HepG2 (cell line): ENCODE data around the gene HENMT1. TPM values are rescaled to one million over a fixed set of nuclear protein-coding genes. Genes with fewer than 3 reads are reported as not detected.

Experiments
- ATAC-seq: fragments of 200-7000 bp; cut with Tn5 transposase; 3 replicates; pipeline ENCODE4 v1.9.1; 2020; ENCODE audit warnings: mild to moderate bottlenecking, moderate library complexity
- BruUV-seq: library from RNA; stranded (reverse); fragments of 400-500 nt; replicated peaks from 2 replicates; lab custom pipeline; 2021; lab: Mats Ljungman, UMichigan
- CTCF ChIA-PET: fragments of 300-600 bp; formaldehyde crosslinking; extraction: SDS; loops from one replicate; lab custom pipeline; 2021; ENCODE audit warnings: low total read pairs, inconsistent platforms, low intra/inter-chr PET ratio; lab: Yijun Ruan, JAX
- POLR2A ChIA-PET: fragments of 350-600 bp; sonication (Branson Sonifier 250); formaldehyde crosslinking; loops from one replicate; lab custom pipeline; 2020; ENCODE audit warnings: antibody characterized with exemption, inconsistent platforms; lab: Yijun Ruan, JAX
- DNase-seq: peaks from one replicate; pipeline ENCODE4 v3.0.0-alpha.2; 2015; ENCODE audit warnings: low spot score
- FAIRE-seq: peaks from 3 replicates; lab custom pipeline; 2011; peaks lifted over from hg19 to GRCh38; lab: Jason Lieb, UNC
- H2AFZ ChIP-seq: one replicate; pipeline ENCODE4 v1.6.1; 2011; ENCODE audit warnings: low read length, inconsistent platforms
- H3K27ac ChIP-seq: fragments of 300-600 bp; 3 replicates; pipeline ENCODE4 v1.8.0; 2011; ENCODE audit warnings: mixed run types, mild to moderate bottlenecking, mixed read lengths, low read length, inconsistent platforms; ENCODE audit not compliant: insufficient read depth; ENCODE audit errors: extremely low read length
- H3K27me3 ChIP-seq, 2 experiments: fragments of 200-600 bp in 1 of 2; 2 replicates in 1 of 2; 3 replicates in 1 of 2; pipeline versions ENCODE4 v1.6.0 to v1.8.0; 2011; ENCODE audit warnings: low read length in 2 of 2, mild to moderate bottlenecking in 2 of 2, moderate library complexity in 2 of 2, inconsistent platforms in 1 of 2; ENCODE audit not compliant: insufficient read depth in 2 of 2, control insufficient read depth in 1 of 2
- H3K36me3 ChIP-seq, 2 experiments: fragments of 200-600 bp in 1 of 2; replicated peaks in 1 of 2; 2 replicates in 1 of 2; 3 replicates in 1 of 2; pipeline versions ENCODE4 v1.5.1 to v1.8.0; 2011; ENCODE audit warnings: low read length in 2 of 2, inconsistent platforms in 1 of 2; ENCODE audit not compliant: insufficient read depth in 2 of 2, control insufficient read depth in 1 of 2
- H3K4me1 ChIP-seq: 2 replicates; pipeline ENCODE4 v1.5.1; 2012; ENCODE audit warnings: low read length, inconsistent platforms; ENCODE audit not compliant: insufficient read depth
- H3K4me2 ChIP-seq: 2 replicates; pipeline ENCODE4 v1.6.0; 2011; ENCODE audit warnings: low read depth, low read length, inconsistent platforms
- H3K4me3 ChIP-seq, 3 experiments: fragments of 200-600 bp in 1 of 3; sonication (generic), shearing (Covaris generic) in 1 of 3; replicated peaks in 1 of 3; 2 replicates each; pipeline ENCODE4 v1.5.1; 2011 to 2016; ENCODE audit warnings: low read length in 3 of 3, inconsistent platforms in 2 of 3, low read depth in 2 of 3, mild to moderate bottlenecking in 2 of 3, control low read depth in 1 of 3, mixed read lengths in 1 of 3; ENCODE audit not compliant: insufficient read depth in 1 of 3
- H3K79me2 ChIP-seq: one replicate; pipeline ENCODE4 v1.6.1; 2011; ENCODE audit warnings: low read length, inconsistent platforms; ENCODE audit not compliant: insufficient read depth
- H3K9ac ChIP-seq: 2 replicates; pipeline ENCODE4 v1.6.0; 2011; ENCODE audit warnings: mild to moderate bottlenecking, low read depth, low read length, inconsistent platforms; ENCODE audit not compliant: insufficient read depth
- H3K9me3 ChIP-seq: 2 replicates; pipeline ENCODE4 v1.5.1; 2012; ENCODE audit warnings: mild to moderate bottlenecking, low read length
- H4K20me1 ChIP-seq: 2 replicates; pipeline ENCODE4 v1.6.0; 2011; ENCODE audit warnings: inconsistent platforms, mild to moderate bottlenecking, low read length, moderate library complexity; ENCODE audit not compliant: insufficient read depth
- BORCS8-MEF2B ChIP-seq: sonication (generic); formaldehyde crosslinking; IDR thresholded peaks from 2 replicates; pipeline ENCODE4 v1.8.0; 2022; ENCODE audit warnings: mild to moderate bottlenecking, missing genetic modification reagents
- FOXA3 ChIP-seq: IDR thresholded peaks from 2 replicates; pipeline ENCODE4 v1.6.1; 2016; ENCODE audit warnings: missing genetic modification reagents, missing compliant biosample characterization
- SMAD9 ChIP-seq: sonication (generic); formaldehyde crosslinking; IDR thresholded peaks from 2 replicates; pipeline ENCODE4 v1.5.1; 2020; ENCODE audit warnings: mild to moderate bottlenecking, missing genetic modification reagents
- SRY ChIP-seq: sonication (generic); formaldehyde crosslinking; IDR thresholded peaks from 2 replicates; pipeline ENCODE4 v1.8.0; 2022; ENCODE audit warnings: mild to moderate bottlenecking, missing genetic modification reagents
- U2AF1 ChIP-seq: fragments of 200-400 bp; formaldehyde crosslinking; optimal IDR thresholded peaks from 2 replicates; pipeline ENCODE3; 2017; ENCODE audit warnings: mild to moderate bottlenecking, low read depth, low read length
- ZNF24 ChIP-seq: fragments of 450-650 bp; IDR thresholded peaks from 2 replicates; pipeline ENCODE4 v1.6.1; 2017; ENCODE audit warnings: antibody characterized with exemption, mild to moderate bottlenecking
- ZNF253 ChIP-seq: sonication (generic); formaldehyde crosslinking; IDR thresholded peaks from 2 replicates; pipeline ENCODE4 v1.8.0; 2022; ENCODE audit warnings: mild to moderate bottlenecking, missing genetic modification reagents, borderline replicate concordance
- ZNF496 ChIP-seq: sonication (generic); formaldehyde crosslinking; IDR thresholded peaks from 2 replicates; pipeline ENCODE4 v1.8.1; 2023; ENCODE audit warnings: mild to moderate bottlenecking, moderate library complexity, missing genetic modification reagents; ENCODE audit not compliant: insufficient replicate concordance
- ZNF563 ChIP-seq: sonication (generic); formaldehyde crosslinking; IDR thresholded peaks from 2 replicates; pipeline ENCODE4 v1.8.0; 2022; ENCODE audit warnings: mild to moderate bottlenecking, moderate library complexity, missing genetic modification reagents
- ZNF589 ChIP-seq: sonication (generic); formaldehyde crosslinking; conservative IDR thresholded peaks from 2 replicates; pipeline ENCODE4 v1.8.0; 2022; ENCODE audit warnings: mild to moderate bottlenecking, moderate library complexity, missing genetic modification reagents
- ZNF775 ChIP-seq: sonication (generic); formaldehyde crosslinking; IDR thresholded peaks from 2 replicates; pipeline ENCODE4 v1.4.0; 2020; ENCODE audit warnings: missing genetic modification reagents, mild to moderate bottlenecking, moderate library complexity, borderline replicate concordance
- ZNF850 ChIP-seq: sonication (generic); formaldehyde crosslinking; conservative IDR thresholded peaks from 2 replicates; pipeline ENCODE4 v1.9.0; 2021; ENCODE audit warnings: mild to moderate bottlenecking, missing genetic modification reagents
- WGBS: methylation state at CpG from one replicate; pipeline ENCODE4 v1.1.6; 2017; ENCODE audit warnings: low lambda C conversion rate; 5-methylcytosine and 5-hydroxymethylcytosine counted together
- in situ Hi-C: cut with HindIII; loops from 2 replicates; pipeline ENCODE4 v1.10.0; 2017; ENCODE audit warnings: low pct_unique_long_range_greater_than_20kb; ENCODE audit not compliant: extremely low pct_ligation_motif_present
- intact Hi-C: fragments of 100-400 bp; cut with micrococcal nuclease; formaldehyde crosslinking; loops from one replicate; pipeline ENCODE4 v1.10.0; 2022; ENCODE audit not compliant: unreplicated experiment
- polyA plus RNA-seq, 8 experiments: library from polyadenylated mRNA; depleted of rRNA in 3 of 8; stranded (reverse) in 7 of 8; unstranded in 1 of 8; fragments of >200 nt; fragmentation: Illumina TruSeq in 4 of 8; extraction: Trizol in 4 of 8; gene quantifications; 2 replicates each; pipeline versions ENCODE4 v1.2.1 to v1.2.3, GENCODE V29; 2011 to 2016; ENCODE audit warnings: low read depth in 4 of 8, missing spikeins in 1 of 8, mixed read lengths in 1 of 8; ENCODE audit not compliant: insufficient read depth in 1 of 8
- total RNA-seq, 5 experiments: library from RNA; depleted of rRNA; stranded (reverse); fragments of >200 nt; fragmentation: Illumina TruSeq; extraction: Trizol; gene quantifications; 2 replicates each; pipeline ENCODE4 v1.2.3, GENCODE V29; 2016; ENCODE audit warnings: low read depth in 1 of 5
- TF ChIP-seq, protein P1 (sequence below): sonication (generic); formaldehyde crosslinking; IDR thresholded peaks from 2 replicates; pipeline ENCODE4 v1.5.0; 2020; ENCODE audit warnings: mild to moderate bottlenecking, missing genetic modification reagents
- TF ChIP-seq, protein P2 (sequence below): IDR thresholded peaks from 2 replicates; pipeline ENCODE4 v1.6.1; 2016
- TF ChIP-seq, protein P3 (sequence below): sonication (generic); formaldehyde crosslinking; IDR thresholded peaks from 2 replicates; pipeline ENCODE4 v1.5.0; 2020; ENCODE audit warnings: mild to moderate bottlenecking, missing genetic modification reagents
- TF ChIP-seq, protein P4 (sequence below): sonication (generic); formaldehyde crosslinking; IDR thresholded peaks from 2 replicates; pipeline ENCODE4 v1.4.0; 2020; ENCODE audit warnings: missing genetic modification reagents

HENMT1 gene
- total and polyA plus RNA-seq, 2 of the 13 experiments (the other 11 are each of a cell fraction or from before 2014, with no cell fraction given): not detected

DNA sequence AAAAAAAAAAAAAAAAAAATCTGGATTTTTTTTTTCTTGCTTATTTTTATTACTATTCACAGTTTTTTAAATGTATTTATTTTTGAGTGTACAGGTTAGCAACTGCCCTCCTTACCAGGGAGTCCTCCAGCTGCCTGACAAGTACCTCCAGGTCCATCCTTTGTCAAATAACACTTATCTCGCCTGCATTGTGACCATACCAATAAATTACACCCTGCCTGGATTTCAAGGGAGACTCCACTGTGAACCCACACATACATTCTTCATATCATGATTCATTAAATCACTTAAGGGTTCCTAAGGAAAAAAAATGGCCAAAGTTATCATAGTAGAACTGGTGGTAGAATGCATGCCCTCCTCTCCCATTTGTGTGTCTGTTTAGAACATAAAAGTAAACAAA is 62.6 kb downstream of the HENMT1 start:
- H4K20me1 ChIP-seq: no peaks in the 10 kb centered on the region
- DNase-seq: no peak
- ChIA-PET CTCF (no interaction called here), POLR2A (interaction anchor here (0.7 kb wide), 1 partner anchor 12 kb away, joined by 3 read pairs; no protein-coding TSS in a partner anchor)
- no peak for FAIRE-seq
- no peak overlapping the region for H3K4me3 ChIP-seq
- no peak overlapping the region for H3K4me2 ChIP-seq
- intact Hi-C loops: no loop called here
- H3K27ac ChIP-seq: no peak overlapping the region
- H3K4me1 ChIP-seq: peaks cover 7% of the 10 kb centered on the region; the same call in 1 of the 2 replicates
- H2AFZ ChIP-seq: no peak overlapping the region
- no peaks in the 10 kb centered on the region for H3K9me3 ChIP-seq
- WGBS: 85% methylated on average over 1 of the region's 1 CpG
- in situ Hi-C loops: no loop called here
- no peak overlapping the region for H3K9ac ChIP-seq
- H3K27me3 ChIP-seq: no peaks in the 10 kb centered on the region
- BruUV-seq: no TSS peak
- H3K36me3 ChIP-seq: no peaks in the 10 kb centered on the region
- no peak for ATAC-seq
- TF ChIP-seq SMAD9 (CRISPR knock-in tag) (no peak), BORCS8-MEF2B (CRISPR knock-in tag) (no peak), ZNF775 (CRISPR knock-in tag) (no peak), ZNF253 (CRISPR knock-in tag) (no peak), FOXA3 (CRISPR knock-in tag) (no peak), ZNF589 (CRISPR knock-in tag) (no peak), U2AF1 (no peak), ZNF850 (CRISPR knock-in tag) (no peak), ZNF24 (no peak), ZNF563 (no peak), SRY (no peak), ZNF496 (CRISPR knock-in tag) (no peak)
- TF ChIP-seq, protein P1, sequence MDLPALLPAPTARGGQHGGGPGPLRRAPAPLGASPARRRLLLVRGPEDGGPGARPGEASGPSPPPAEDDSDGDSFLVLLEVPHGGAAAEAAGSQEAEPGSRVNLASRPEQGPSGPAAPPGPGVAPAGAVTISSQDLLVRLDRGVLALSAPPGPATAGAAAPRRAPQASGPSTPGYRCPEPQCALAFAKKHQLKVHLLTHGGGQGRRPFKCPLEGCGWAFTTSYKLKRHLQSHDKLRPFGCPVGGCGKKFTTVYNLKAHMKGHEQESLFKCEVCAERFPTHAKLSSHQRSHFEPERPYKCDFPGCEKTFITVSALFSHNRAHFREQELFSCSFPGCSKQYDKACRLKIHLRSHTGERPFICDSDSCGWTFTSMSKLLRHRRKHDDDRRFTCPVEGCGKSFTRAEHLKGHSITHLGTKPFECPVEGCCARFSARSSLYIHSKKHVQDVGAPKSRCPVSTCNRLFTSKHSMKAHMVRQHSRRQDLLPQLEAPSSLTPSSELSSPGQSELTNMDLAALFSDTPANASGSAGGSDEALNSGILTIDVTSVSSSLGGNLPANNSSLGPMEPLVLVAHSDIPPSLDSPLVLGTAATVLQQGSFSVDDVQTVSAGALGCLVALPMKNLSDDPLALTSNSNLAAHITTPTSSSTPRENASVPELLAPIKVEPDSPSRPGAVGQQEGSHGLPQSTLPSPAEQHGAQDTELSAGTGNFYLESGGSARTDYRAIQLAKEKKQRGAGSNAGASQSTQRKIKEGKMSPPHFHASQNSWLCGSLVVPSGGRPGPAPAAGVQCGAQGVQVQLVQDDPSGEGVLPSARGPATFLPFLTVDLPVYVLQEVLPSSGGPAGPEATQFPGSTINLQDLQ (CRISPR knock-in tag): no peak
- TF ChIP-seq, protein P2, sequence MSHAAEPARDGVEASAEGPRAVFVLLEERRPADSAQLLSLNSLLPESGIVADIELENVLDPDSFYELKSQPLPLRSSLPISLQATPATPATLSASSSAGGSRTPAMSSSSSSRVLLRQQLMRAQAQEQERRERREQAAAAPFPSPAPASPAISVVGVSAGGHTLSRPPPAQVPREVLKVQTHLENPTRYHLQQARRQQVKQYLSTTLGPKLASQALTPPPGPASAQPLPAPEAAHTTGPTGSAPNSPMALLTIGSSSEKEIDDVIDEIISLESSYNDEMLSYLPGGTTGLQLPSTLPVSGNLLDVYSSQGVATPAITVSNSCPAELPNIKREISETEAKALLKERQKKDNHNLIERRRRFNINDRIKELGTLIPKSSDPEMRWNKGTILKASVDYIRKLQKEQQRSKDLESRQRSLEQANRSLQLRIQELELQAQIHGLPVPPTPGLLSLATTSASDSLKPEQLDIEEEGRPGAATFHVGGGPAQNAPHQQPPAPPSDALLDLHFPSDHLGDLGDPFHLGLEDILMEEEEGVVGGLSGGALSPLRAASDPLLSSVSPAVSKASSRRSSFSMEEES: no peak
- TF ChIP-seq, protein P3, sequence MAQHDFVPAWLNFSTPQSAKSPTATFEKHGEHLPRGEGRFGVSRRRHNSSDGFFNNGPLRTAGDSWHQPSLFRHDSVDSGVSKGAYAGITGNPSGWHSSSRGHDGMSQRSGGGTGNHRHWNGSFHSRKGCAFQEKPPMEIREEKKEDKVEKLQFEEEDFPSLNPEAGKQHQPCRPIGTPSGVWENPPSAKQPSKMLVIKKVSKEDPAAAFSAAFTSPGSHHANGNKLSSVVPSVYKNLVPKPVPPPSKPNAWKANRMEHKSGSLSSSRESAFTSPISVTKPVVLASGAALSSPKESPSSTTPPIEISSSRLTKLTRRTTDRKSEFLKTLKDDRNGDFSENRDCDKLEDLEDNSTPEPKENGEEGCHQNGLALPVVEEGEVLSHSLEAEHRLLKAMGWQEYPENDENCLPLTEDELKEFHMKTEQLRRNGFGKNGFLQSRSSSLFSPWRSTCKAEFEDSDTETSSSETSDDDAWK (CRISPR knock-in tag): no peak
- TF ChIP-seq, protein P4, sequence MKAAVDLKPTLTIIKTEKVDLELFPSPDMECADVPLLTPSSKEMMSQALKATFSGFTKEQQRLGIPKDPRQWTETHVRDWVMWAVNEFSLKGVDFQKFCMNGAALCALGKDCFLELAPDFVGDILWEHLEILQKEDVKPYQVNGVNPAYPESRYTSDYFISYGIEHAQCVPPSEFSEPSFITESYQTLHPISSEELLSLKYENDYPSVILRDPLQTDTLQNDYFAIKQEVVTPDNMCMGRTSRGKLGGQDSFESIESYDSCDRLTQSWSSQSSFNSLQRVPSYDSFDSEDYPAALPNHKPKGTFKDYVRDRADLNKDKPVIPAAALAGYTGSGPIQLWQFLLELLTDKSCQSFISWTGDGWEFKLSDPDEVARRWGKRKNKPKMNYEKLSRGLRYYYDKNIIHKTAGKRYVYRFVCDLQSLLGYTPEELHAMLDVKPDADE (CRISPR knock-in tag): no peak
- no peaks in the 10 kb centered on the region for H3K79me2 ChIP-seq
